Pancreas (tissue), 10 donors: ENCODE results near the gene ANKRD2. TPM values are rescaled to one million over a fixed set of nuclear protein-coding genes. Genes with fewer than 3 reads are reported as not detected.

Source experiments
- ATAC-seq, 4 donors: fragments of 200-7000 bp; cut with Tn5 transposase; one replicate each; pipeline versions ENCODE4 v1.8.0 to v1.9.1; 2020; ENCODE audit warnings: mild to moderate bottlenecking in 4 of 4, moderate library complexity in 4 of 4
- DNase-seq, 6 donors: peaks; one replicate each; pipeline ENCODE4 v3.0.0-alpha.2; 2020
- FAIRE-seq: peaks from 2 replicates; lab custom pipeline; 2012; peaks lifted over from hg19 to GRCh38; lab: Jason Lieb, UNC
- H3K27ac ChIP-seq, 4 donors: fragments of 200-600 bp; sonication (generic); 1 replicate in 3 of 4; 2 replicates in 1 of 4; pipeline versions ENCODE4 v1.5.0 to v1.8.0; 2020
- H3K27me3 ChIP-seq, 4 donors: fragments of 200-600 bp; one replicate each; pipeline ENCODE4 v1.8.0; 2021
- H3K36me3 ChIP-seq, 3 donors: fragments of 200-600 bp; sonication (generic) in 1 of 3; one replicate each; pipeline versions ENCODE4 v1.5.0 to v1.8.0; 2020 to 2021
- H3K4me1 ChIP-seq, 3 donors: fragments of 200-600 bp; one replicate each; pipeline ENCODE4 v1.8.0; 2021
- H3K4me3 ChIP-seq, 4 donors: fragments of 200-600 bp; sonication (generic) in 2 of 4; one replicate each; pipeline versions ENCODE4 v1.5.0 to v1.8.0; 2020 to 2021
- H3K9me3 ChIP-seq, 4 donors: fragments of 200-600 bp; one replicate each; pipeline ENCODE4 v1.8.0; 2021
- WGBS, 2 donors: extraction: QIAGEN DNeasy Blood & Tissue Kit; methylation state at CpG; one replicate each; pipeline ENCODE4 v1.1.7; 2013; 5-methylcytosine and 5-hydroxymethylcytosine counted together
- intact Hi-C, 3 donors: fragments of 100-400 bp; cut with DNase I; formaldehyde crosslinking; loops; one replicate each; pipeline versions ENCODE4 v1.11.1 to v1.14.2; 2022
- polyA plus RNA-seq, 2 donors: library from polyadenylated mRNA; stranded (reverse); fragments of 200-250 nt; gene quantifications; one replicate each; pipeline ENCODE4 v1.2.3, GENCODE V29; 2013
- total RNA-seq, 6 donors: library from RNA; stranded (reverse); fragmentation: NEBNext Ultra II Directional in 4 of 6; extraction: Animal tissue kit (Norgen Biotek cat#: 25700) in 4 of 6; gene quantifications; one replicate each; pipeline versions ENCODE4 v1.2.1 to v1.2.4, GENCODE V29; 2021 to 2023
- TF ChIP-seq, protein P1 (sequence below), 4 donors: fragments of 200-600 bp; sonication (generic) in 3 of 4; IDR thresholded peaks; one replicate each; pipeline versions ENCODE4 v1.5.0 to v1.8.0; 2021; ENCODE audit warnings: antibody characterized with exemption in 4 of 4
- donor health status: healthy with polysubstance abuse.
- donor health status: DM: no; HTN: no; CAD: no; lungs with moderate emphysema.
- donor health status: DM: no; HTN: no; CAD: no.
- donor health status: control.
- donor health status: control.
- donor health status: Bipolar disorder and iron deficiency.
- donor health status: DM: yes; HTN: yes; CAD: no.
- donor health status: DM: no; HTN: no; CAD: no.
- donor health status: DM: no; HTN: no; CAD: no.
- donor health status: DM: yes; HTN: yes; CAD: no.

The ANKRD2 gene
- total and polyA plus RNA-seq, 8 donors, result 0.12 to 1.6 (median 0.39) TPM

DNA sequence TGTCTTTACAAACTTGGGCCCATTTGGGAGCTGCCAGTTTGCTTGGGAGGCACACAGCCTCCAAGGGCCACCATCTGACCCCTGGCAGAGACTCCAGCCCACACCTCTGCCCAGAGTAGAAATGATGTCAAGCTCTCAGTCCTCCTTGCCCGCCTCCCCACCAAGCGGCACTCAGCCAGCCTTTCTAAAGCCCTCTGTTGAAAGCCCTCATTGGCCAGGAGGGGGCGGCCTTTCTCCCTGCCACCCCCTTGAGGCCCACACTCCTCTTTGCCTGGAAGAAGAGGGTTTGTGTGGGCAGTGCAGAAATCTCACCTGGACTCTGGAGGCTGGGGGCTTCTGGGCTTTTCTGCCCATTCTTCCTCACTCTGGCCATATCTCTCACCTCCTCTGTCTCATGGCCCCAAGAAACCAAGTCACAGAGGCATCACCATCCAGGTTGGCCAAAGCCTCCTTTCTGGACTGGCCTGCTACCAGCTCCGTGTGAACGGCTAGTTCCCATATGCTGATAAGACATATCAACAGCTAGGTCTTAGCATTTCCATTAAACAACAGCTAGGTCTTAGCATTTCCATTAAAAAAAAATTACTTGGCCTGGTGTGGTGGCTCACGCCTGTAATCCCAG, 37.7 kb upstream of the ANKRD2 start:
- no peaks in the 10 kb centered on the region for H3K36me3 ChIP-seq
- DNase-seq (no peak), FAIRE-seq (no peak)

DNA sequence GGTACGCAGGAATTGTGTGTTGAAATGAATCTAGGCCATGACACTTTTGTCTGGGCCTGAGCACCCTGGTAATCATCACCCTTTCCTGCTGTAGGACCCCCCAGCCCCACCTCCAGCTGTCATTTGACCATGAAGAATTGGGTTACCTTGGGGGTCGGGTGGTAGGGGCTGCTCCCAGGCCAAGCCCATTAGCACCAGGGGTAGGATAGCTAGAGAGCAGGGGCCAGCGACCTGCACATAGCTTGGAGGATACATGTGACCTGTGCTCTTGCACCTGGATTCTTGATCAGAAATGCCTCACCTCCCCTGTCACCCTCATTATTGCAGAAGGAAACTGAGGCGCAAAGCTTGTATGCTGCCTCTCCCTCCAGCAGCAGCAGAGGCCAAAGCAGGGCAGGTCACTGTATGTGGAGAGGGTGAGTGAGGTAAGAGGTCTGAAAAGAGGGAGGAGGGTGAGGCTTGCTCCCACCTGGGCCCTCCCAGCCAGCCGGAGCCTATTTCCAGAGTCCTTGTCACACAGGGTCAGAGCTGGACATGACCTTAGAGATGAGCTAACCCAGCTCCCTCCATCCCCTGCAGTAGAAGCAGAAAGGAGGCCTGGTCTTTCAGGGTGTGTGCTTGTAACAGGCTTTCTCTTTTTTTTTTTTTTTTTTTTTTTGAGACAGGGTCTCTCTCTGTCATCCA, 35.3 kb upstream of the ANKRD2 start:
- WGBS, 2 donors, result 90% methylated on average over 5 of the region's 5 CpGs
- H3K4me3 ChIP-seq, result no peak overlapping the region
- no peaks in the 10 kb centered on the region for H3K9me3 ChIP-seq
- DNase-seq (no peak), FAIRE-seq (no peak), ATAC-seq (no peak)
- no peaks in the 10 kb centered on the region for H3K27me3 ChIP-seq
- no peaks in the 10 kb centered on the region for H3K36me3 ChIP-seq
- intact Hi-C loops, result no loop called here
- TF ChIP-seq, protein P1, sequence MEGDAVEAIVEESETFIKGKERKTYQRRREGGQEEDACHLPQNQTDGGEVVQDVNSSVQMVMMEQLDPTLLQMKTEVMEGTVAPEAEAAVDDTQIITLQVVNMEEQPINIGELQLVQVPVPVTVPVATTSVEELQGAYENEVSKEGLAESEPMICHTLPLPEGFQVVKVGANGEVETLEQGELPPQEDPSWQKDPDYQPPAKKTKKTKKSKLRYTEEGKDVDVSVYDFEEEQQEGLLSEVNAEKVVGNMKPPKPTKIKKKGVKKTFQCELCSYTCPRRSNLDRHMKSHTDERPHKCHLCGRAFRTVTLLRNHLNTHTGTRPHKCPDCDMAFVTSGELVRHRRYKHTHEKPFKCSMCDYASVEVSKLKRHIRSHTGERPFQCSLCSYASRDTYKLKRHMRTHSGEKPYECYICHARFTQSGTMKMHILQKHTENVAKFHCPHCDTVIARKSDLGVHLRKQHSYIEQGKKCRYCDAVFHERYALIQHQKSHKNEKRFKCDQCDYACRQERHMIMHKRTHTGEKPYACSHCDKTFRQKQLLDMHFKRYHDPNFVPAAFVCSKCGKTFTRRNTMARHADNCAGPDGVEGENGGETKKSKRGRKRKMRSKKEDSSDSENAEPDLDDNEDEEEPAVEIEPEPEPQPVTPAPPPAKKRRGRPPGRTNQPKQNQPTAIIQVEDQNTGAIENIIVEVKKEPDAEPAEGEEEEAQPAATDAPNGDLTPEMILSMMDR (IDR thresholded peaks at IDR 0.05), result no peak
- H3K4me1 ChIP-seq, result peaks cover 0 to 5% (median 0%) of the 10 kb centered on the region in 3 donors
- no peak overlapping the region for H3K27ac ChIP-seq

More for the DNA sequence above, 37.7 kb upstream of the ANKRD2 start:
- H3K27ac ChIP-seq, result no peak overlapping the region
- peak in 3 of 4 donors; percentile 30 to 52 (median 43) for ATAC-seq
- intact Hi-C loops, result no loop called here
- H3K4me3 ChIP-seq, result no peak overlapping the region
- no peaks in the 10 kb centered on the region for H3K27me3 ChIP-seq
- H3K9me3 ChIP-seq, result no peaks in the 10 kb centered on the region
- no peaks in the 10 kb centered on the region for H3K4me1 ChIP-seq
- WGBS, 2 donors, result 70% methylated on average over 6 of the region's 6 CpGs
- TF ChIP-seq, protein P1 (IDR thresholded peaks at IDR 0.05), result no peak

DNA sequence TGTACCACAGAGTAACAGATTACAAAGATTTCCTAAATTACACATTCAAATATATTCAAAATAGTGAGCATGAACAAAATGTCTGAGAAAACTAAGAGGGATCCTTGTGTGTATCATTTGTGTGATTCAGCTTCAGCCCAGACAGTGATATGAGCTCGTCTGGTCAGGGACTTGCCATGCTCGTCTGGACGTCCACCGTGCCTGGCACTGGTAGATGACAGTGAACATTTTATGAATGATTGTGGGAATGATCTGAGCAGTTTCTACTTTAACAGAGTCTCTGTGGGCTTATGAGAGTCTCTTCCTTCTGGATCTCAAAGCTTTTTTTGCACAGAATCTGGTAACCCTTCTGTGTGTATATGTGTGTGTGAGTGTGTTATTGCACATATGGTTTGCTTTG, 34.2 kb upstream of the ANKRD2 start:
- H3K36me3 ChIP-seq, result no peaks in the 10 kb centered on the region
- peaks cover 0 to 12% (median 0%) of the 10 kb centered on the region in 3 donors for H3K4me1 ChIP-seq
- no peaks in the 10 kb centered on the region for H3K27me3 ChIP-seq
- TF ChIP-seq, protein P1 (IDR thresholded peaks at IDR 0.05), result no peak
- no peak overlapping the region for H3K27ac ChIP-seq
- intact Hi-C loops, result no loop called here
- H3K9me3 ChIP-seq, result no peaks in the 10 kb centered on the region
- no peak overlapping the region for H3K4me3 ChIP-seq
- 68 to 69% methylated on average over 4 of the region's 4 CpGs for WGBS, 2 donors
- FAIRE-seq, result no peak
- no peak for ATAC-seq
- DNase-seq, result no peak

DNA sequence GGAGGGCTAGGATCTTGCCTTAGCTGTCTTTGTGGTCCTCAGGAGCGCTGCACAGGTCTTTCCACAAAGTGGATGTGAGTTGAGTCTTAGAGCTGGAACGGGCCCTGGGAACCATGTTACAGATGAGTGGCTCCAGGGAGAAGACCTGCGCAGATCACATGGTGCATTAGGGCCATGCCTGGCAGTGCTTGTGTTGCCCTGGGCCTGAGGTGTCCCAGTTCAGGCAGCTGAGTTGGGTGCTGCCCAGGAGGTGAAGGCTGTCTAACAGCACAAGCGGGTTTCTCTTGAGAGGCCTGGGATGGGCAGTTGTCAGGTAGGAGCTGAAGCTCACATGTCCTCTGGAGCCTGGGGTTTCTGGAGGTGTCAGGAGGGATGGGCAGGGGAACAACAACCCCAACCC, 33.7 kb upstream of the ANKRD2 start:
- DNase-seq (peak in 1 of 6 donors; percentile 20), ATAC-seq (no peak)

More for the DNA sequence above, 33.7 kb upstream of the ANKRD2 start:
- TF ChIP-seq, protein P1 (IDR thresholded peaks at IDR 0.05), result no peak
- no peaks in the 10 kb centered on the region for H3K27me3 ChIP-seq
- no peaks in the 10 kb centered on the region for H3K36me3 ChIP-seq
- no peak overlapping the region for H3K27ac ChIP-seq
- no peak for FAIRE-seq
- peaks cover 0 to 12% (median 0%) of the 10 kb centered on the region in 3 donors for H3K4me1 ChIP-seq
- WGBS, 2 donors, result 94 to 99% methylated on average over 4 of the region's 4 CpGs
- intact Hi-C loops, result no loop called here
- H3K4me3 ChIP-seq, result no peak overlapping the region
- no peaks in the 10 kb centered on the region for H3K9me3 ChIP-seq
